Measurements from ENCODE around the gene ANKLE1. TPM values are rescaled to one million over a fixed set of nuclear protein-coding genes. Genes with fewer than 3 reads are reported as not detected.

Gene ANKLE1
- total RNA-seq, 5 donors from 2014 or later (not counting 1 experiment from before 2014, with no cell fraction given) = 0.93 to 6.5 (median 2.9) TPM

DNA sequence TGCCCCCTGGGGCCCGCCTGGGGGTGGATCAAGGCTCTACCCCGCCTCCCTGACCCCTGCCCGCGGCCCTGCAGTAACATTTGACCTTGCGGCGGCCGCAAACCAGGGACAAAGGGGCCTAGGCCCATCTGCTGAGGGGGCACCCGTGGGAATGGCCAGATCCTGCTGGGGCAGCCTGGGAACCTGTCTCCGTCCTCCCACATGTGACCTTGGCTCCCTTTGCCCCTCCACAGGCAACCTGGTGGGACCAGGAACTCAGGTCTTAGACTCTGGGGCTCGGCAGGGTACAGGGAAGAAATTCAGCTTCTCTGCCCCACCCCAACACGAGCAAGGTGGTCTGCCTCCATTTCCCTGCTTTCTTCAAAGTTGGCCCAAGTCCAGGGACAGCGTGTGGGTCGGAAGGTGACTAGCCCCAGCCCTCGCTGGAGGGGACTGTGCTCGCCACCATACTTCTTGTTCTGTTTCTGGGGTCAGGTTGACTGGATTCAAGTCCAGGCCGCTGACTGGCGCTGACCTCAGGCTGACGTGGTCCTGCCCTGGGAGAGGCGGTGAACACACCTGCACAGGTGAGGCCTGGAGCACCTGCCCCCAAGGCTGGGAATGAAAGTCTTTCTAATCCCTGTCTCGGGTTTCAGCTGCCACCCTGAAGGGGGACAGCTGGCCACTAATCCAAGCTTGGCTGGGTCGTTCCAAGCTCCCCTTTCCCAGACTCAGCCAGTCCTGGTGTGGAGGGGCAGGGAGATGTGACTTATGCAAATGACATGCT is 33.5 kb upstream of the ANKLE1 start:
- ChIA-PET POLR2A (interaction anchor here in 1 of 2 donors (0.6 kb wide), 1 partner anchor 19 kb away, joined by 3 read pairs; the partner anchor contains the start of gene BABAM1), CTCF (interaction anchor here in 1 of 2 donors (0.7 kb wide), 1 partner anchor 169 kb away, joined by 3 read pairs; no protein-coding TSS in a partner anchor)
- Mint-ChIP-seq H3K27ac (no peak overlapping the region), H3K27me3 (peaks cover 5 to 7% of the 10 kb centered on the region in 2 donors), H3K4me1 (peaks cover 0 to 16% (median 4%) of the 10 kb centered on the region in 3 donors), H3K9me3 (no peaks in the 10 kb centered on the region), H3K36me3 (no peaks in the 10 kb centered on the region), H3K4me3 (peak overlapping the region; percentile 9 to 21 (median 14))
- peaks cover 0 to 23% of the 10 kb centered on the region in 2 experiments for H3K27me3 ChIP-seq (replicated peaks in 1 of 2; ENCODE audit: control insufficient read depth in 2 of 2, extremely low read depth in 1 of 2, insufficient read depth in 2 of 2, low read length in 1 of 2)
- H3K27ac ChIP-seq (ENCODE audit: low read length) = no peak overlapping the region
- no peaks in the 10 kb centered on the region for H3K36me3 ChIP-seq (ENCODE audit: control insufficient read depth in 2 of 2, extremely low read depth in 1 of 2, insufficient read depth in 1 of 2, low read length in 1 of 2)
- peaks cover 0 to 19% of the 10 kb centered on the region in 2 experiments for H3K4me1 ChIP-seq (ENCODE audit: control insufficient read depth in 1 of 2, extremely low read depth in 1 of 2, insufficient read depth in 2 of 2, low read length in 2 of 2)
- DNase-seq = no peak
- H3K9me3 ChIP-seq = no peaks in the 10 kb centered on the region
- ATAC-seq (replicated peaks in 1 of 4) = no peak
- H3K4me3 ChIP-seq (ENCODE audit: control insufficient read depth in 1 of 2, extremely low read depth in 1 of 2, low read length in 1 of 2) = no peak overlapping the region
- WGBS (ENCODE audit: insufficient coverage) = 87% methylated on average over 18 of the region's 21 CpGs

DNA sequence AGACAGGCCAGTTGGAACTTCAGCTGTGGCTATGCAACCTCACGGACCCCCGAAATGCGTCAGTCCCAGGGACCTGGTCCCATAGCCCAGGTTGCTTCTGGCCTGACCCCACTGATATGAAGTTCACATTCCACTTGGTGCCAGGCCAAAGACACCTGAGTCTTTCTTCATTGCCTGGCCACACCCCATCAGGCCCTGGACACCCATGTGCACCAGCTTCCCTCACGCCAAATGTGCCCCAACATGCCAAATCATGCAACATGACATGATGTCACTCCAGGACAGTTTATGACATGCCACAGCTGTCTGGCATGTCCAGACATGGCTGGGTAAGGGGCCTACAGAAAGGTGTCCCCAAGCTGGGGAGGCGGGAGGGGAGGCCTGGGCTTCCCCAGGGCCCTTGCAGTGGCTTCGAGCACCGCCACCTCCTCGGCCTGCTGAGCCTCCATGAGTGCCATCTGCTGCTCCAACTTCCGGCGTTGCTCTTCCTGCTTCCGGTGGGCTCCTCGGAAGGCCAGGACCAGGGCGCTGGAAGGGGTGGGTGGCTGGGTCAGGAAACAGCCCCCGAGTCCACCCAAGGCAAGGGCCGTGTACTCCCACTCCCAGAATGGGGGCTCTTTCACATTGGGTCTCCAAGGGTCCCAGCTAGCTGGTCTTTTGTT is 31.7 kb upstream of the ANKLE1 start:
- Mint-ChIP-seq H3K9me3 (no peaks in the 10 kb centered on the region), H3K27me3 (peaks cover 5 to 7% of the 10 kb centered on the region in 2 donors), H3K36me3 (no peaks in the 10 kb centered on the region), H3K4me1 (peaks cover 0 to 11% (median 0%) of the 10 kb centered on the region in 3 donors), H3K4me3 (no peak overlapping the region), H3K27ac (no peak overlapping the region)
- Histone ChIP-seq H3K9me3 (no peaks in the 10 kb centered on the region), H3K27ac (ENCODE audit: low read length) (no peak overlapping the region), H3K4me1 (ENCODE audit: control insufficient read depth in 1 of 2, extremely low read depth in 1 of 2, insufficient read depth in 2 of 2, low read length in 2 of 2) (peaks cover 0 to 13% of the 10 kb centered on the region in 2 experiments), H3K4me3 (ENCODE audit: control insufficient read depth in 1 of 2, extremely low read depth in 1 of 2, low read length in 1 of 2) (no peak overlapping the region), H3K36me3 (ENCODE audit: control insufficient read depth in 2 of 2, extremely low read depth in 1 of 2, insufficient read depth in 1 of 2, low read length in 1 of 2) (no peaks in the 10 kb centered on the region), H3K27me3 (replicated peaks in 1 of 2; ENCODE audit: control insufficient read depth in 2 of 2, extremely low read depth in 1 of 2, insufficient read depth in 2 of 2, low read length in 1 of 2) (peaks cover 0 to 21% of the 10 kb centered on the region in 2 experiments)
- POLR2A ChIA-PET = no interaction called here
- 92% methylated on average over 9 of the region's 15 CpGs for WGBS (ENCODE audit: insufficient coverage)
- no peak for DNase-seq
- no peak for ATAC-seq (replicated peaks in 1 of 4)
- CTCF ChIA-PET = no interaction called here

- Mint-ChIP-seq H3K9me3 (no peaks in the 10 kb centered on the region), H3K27me3 (no peaks in the 10 kb centered on the region), H3K4me1 (no peaks in the 10 kb centered on the region), H3K27ac (no peak overlapping the region), H3K36me3 (no peaks in the 10 kb centered on the region), H3K4me3 (no peak overlapping the region)
- H3K4me3 ChIP-seq (ENCODE audit: control insufficient read depth in 1 of 2, extremely low read depth in 1 of 2, low read length in 1 of 2) = no peak overlapping the region
- peaks cover 0 to 9% of the 10 kb centered on the region in 2 experiments for H3K27me3 ChIP-seq (replicated peaks in 1 of 2; ENCODE audit: control insufficient read depth in 2 of 2, extremely low read depth in 1 of 2, insufficient read depth in 2 of 2, low read length in 1 of 2)
- WGBS (ENCODE audit: insufficient coverage) = 60% methylated on average over 3 of the region's 10 CpGs
- DNase-seq (no peak), ATAC-seq (replicated peaks in 1 of 4) (no peak)
- H3K4me1 ChIP-seq (ENCODE audit: control insufficient read depth in 1 of 2, extremely low read depth in 1 of 2, insufficient read depth in 2 of 2, low read length in 2 of 2) = no peaks in the 10 kb centered on the region
- POLR2A ChIA-PET = no interaction called here
- H3K36me3 ChIP-seq (ENCODE audit: control insufficient read depth in 2 of 2, extremely low read depth in 1 of 2, insufficient read depth in 1 of 2, low read length in 1 of 2) = no peaks in the 10 kb centered on the region
- H3K27ac ChIP-seq (ENCODE audit: low read length) = no peak overlapping the region
- H3K9me3 ChIP-seq = no peaks in the 10 kb centered on the region
- CTCF ChIA-PET = interaction anchor here in 1 of 2 donors (1.3 kb wide), 1 partner anchor 12 kb away, joined by 3 read pairs; no protein-coding TSS in a partner anchor
Measured at GRCh38 chr19:17254636-17255035, 27.1 kb upstream of the ANKLE1 start.

DNA sequence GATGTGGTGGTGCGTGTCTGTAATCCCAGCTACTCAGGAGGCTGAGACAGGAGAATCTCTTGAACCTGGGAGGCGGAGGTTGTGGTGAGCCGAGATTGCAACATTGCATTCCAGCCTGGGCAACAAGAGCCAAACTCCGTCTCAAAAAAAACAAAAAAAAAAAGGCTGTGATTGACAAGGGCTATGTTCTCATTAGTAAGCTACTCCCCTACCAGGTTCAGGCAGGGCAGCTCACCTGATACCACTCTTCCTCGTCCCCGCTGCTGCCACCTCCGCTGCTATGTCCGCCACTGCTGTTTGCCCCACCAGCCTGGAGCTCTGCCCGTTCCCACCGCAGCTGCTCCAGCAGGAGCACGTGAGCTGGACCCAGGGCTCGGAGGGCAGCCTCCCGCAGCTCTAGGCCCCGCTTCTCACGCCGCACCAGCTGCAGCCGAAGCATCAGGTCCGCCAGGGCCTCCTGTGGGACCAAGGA is 26.5 kb upstream of the ANKLE1 start:
- Mint-ChIP-seq H3K27me3 (no peaks in the 10 kb centered on the region), H3K4me1 (no peaks in the 10 kb centered on the region), H3K4me3 (no peak overlapping the region), H3K9me3 (no peaks in the 10 kb centered on the region), H3K27ac (no peak overlapping the region), H3K36me3 (no peaks in the 10 kb centered on the region)
- Histone ChIP-seq H3K4me1 (ENCODE audit: control insufficient read depth in 1 of 2, extremely low read depth in 1 of 2, insufficient read depth in 2 of 2, low read length in 2 of 2) (no peaks in the 10 kb centered on the region), H3K27me3 (replicated peaks in 1 of 2; ENCODE audit: control insufficient read depth in 2 of 2, extremely low read depth in 1 of 2, insufficient read depth in 2 of 2, low read length in 1 of 2) (peaks cover 0 to 9% of the 10 kb centered on the region in 2 experiments), H3K27ac (ENCODE audit: low read length) (no peak overlapping the region), H3K9me3 (no peaks in the 10 kb centered on the region), H3K36me3 (ENCODE audit: control insufficient read depth in 2 of 2, extremely low read depth in 1 of 2, insufficient read depth in 1 of 2, low read length in 1 of 2) (no peaks in the 10 kb centered on the region), H3K4me3 (ENCODE audit: control insufficient read depth in 1 of 2, extremely low read depth in 1 of 2, low read length in 1 of 2) (no peak overlapping the region)
- CTCF ChIA-PET = interaction anchor here (1.3 to 1.5 kb wide), 2 partner anchors 11 to 19 kb away, joined by 3 read pairs; no protein-coding TSS in a partner anchor
- WGBS (ENCODE audit: insufficient coverage) = 94% methylated on average over 16 of the region's 18 CpGs
- ATAC-seq (replicated peaks in 1 of 4) (no peak), DNase-seq (no peak)
- POLR2A ChIA-PET = no interaction called here

GRCh38 chr19:17256130-17256529 is 25.6 kb upstream of the ANKLE1 start:
- Histone ChIP-seq H3K27ac (ENCODE audit: low read length) (no peak overlapping the region), H3K9me3 (no peaks in the 10 kb centered on the region), H3K4me3 (ENCODE audit: control insufficient read depth in 1 of 2, extremely low read depth in 1 of 2, low read length in 1 of 2) (no peak overlapping the region), H3K27me3 (replicated peaks in 1 of 2; ENCODE audit: control insufficient read depth in 2 of 2, extremely low read depth in 1 of 2, insufficient read depth in 2 of 2, low read length in 1 of 2) (peaks cover 0 to 13% of the 10 kb centered on the region in 2 experiments), H3K4me1 (ENCODE audit: control insufficient read depth in 1 of 2, extremely low read depth in 1 of 2, insufficient read depth in 2 of 2, low read length in 2 of 2) (peaks cover 0 to 6% of the 10 kb centered on the region in 2 experiments), H3K36me3 (ENCODE audit: control insufficient read depth in 2 of 2, extremely low read depth in 1 of 2, insufficient read depth in 1 of 2, low read length in 1 of 2) (no peaks in the 10 kb centered on the region)
- no peak for DNase-seq
- Mint-ChIP-seq H3K4me3 (no peak overlapping the region), H3K4me1 (peaks cover 5 to 6% (median 5%) of the 10 kb centered on the region in 3 donors), H3K27me3 (no peaks in the 10 kb centered on the region), H3K36me3 (no peaks in the 10 kb centered on the region), H3K27ac (no peak overlapping the region), H3K9me3 (no peaks in the 10 kb centered on the region)
- ChIA-PET POLR2A (interaction anchor here (0.5 to 0.6 kb wide), 2 partner anchors 39 to 68 kb away, joined by 4 to 16 read pairs; no protein-coding TSS in a partner anchor), CTCF (interaction anchor here (1.3 to 1.5 kb wide), 2 partner anchors 11 to 20 kb away, joined by 3 read pairs; no protein-coding TSS in a partner anchor)
- no peak for ATAC-seq (replicated peaks in 1 of 4)
- WGBS (ENCODE audit: insufficient coverage) = 65% methylated on average over 3 of the region's 3 CpGs

- H3K9me3 ChIP-seq = no peaks in the 10 kb centered on the region
- no peak overlapping the region for H3K27ac ChIP-seq (ENCODE audit: low read length)
- peaks cover 5 to 6% (median 5%) of the 10 kb centered on the region in 3 donors for H3K4me1 Mint-ChIP-seq
- H3K4me1 ChIP-seq (ENCODE audit: control insufficient read depth in 1 of 2, extremely low read depth in 1 of 2, insufficient read depth in 2 of 2, low read length in 2 of 2) = peaks cover 0 to 7% of the 10 kb centered on the region in 2 experiments
- no peaks in the 10 kb centered on the region for H3K9me3 Mint-ChIP-seq
- peaks cover 0 to 8% of the 10 kb centered on the region in 2 experiments for H3K27me3 ChIP-seq (replicated peaks in 1 of 2; ENCODE audit: control insufficient read depth in 2 of 2, extremely low read depth in 1 of 2, insufficient read depth in 2 of 2, low read length in 1 of 2)
- no peak overlapping the region for H3K4me3 ChIP-seq (ENCODE audit: control insufficient read depth in 1 of 2, extremely low read depth in 1 of 2, low read length in 1 of 2)
- CTCF ChIA-PET = interaction anchor here (0.6 to 1.2 kb wide), 3 partner anchors 37 to 129 kb away, joined by 3 read pairs; no protein-coding TSS in a partner anchor
- H3K36me3 ChIP-seq (ENCODE audit: control insufficient read depth in 2 of 2, extremely low read depth in 1 of 2, insufficient read depth in 1 of 2, low read length in 1 of 2) = no peaks in the 10 kb centered on the region
- no peak overlapping the region for H3K27ac Mint-ChIP-seq
- POLR2A ChIA-PET = interaction anchor here in 1 of 2 donors (0.6 kb wide), 1 partner anchor 7 kb away, joined by 7 read pairs; no protein-coding TSS in a partner anchor
- ATAC-seq (replicated peaks in 1 of 4) (no peak), DNase-seq (no peak)
- H3K4me3 Mint-ChIP-seq = no peak overlapping the region
- no peaks in the 10 kb centered on the region for H3K36me3 Mint-ChIP-seq
- H3K27me3 Mint-ChIP-seq = no peaks in the 10 kb centered on the region
- WGBS (ENCODE audit: insufficient coverage) = 88% methylated on average over 4 of the region's 9 CpGs
Measured at GRCh38 chr19:17259118-17259780, 22.5 kb upstream of the ANKLE1 start.
